Measurements from ENCODE around the gene VEZT.
A peak's percentile ranks its signal among the peaks of the same experiment; 100 is the strongest.

Gene VEZT

DNA sequence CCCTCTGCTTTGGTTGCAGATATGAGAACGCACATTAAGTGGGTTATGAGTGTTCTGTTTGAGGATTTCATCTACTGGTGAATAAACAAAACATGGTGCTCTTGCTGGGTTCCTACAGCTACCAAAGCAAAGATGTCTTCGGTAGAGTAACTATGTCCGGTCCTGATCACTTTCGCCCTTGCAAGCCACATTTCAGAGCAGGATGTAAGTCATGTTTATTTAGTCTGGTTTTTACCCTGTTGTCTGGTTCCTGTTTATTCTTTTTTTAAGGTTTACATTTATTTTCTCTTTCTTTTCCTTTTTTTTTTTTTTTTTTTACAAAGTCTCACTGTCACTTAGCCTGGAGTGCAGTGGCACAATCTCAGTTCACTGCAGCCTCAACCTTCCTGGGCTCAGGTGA lies 99.2 kb downstream of the VEZT start:
- Histone ChIP-seq H3K4me3 (ENCODE audit: low read depth, low read length) (no peak overlapping the region), H3K9ac (no peak overlapping the region), H3K4me1 (no peaks in the 10 kb centered on the region), H3K27ac (no peak overlapping the region), H2AFZ (no peak overlapping the region), H3K36me3 (ENCODE audit: control insufficient read depth, insufficient read depth, low read length) (no peaks in the 10 kb centered on the region), H3K9me3 (ENCODE audit: control insufficient read depth, low read length) (no peaks in the 10 kb centered on the region), H3K4me2 (ENCODE audit: low read length) (no peak overlapping the region), H3K79me2 (no peaks in the 10 kb centered on the region), H3K27me3 (ENCODE audit: control insufficient read depth, insufficient read depth, low read length) (no peaks in the 10 kb centered on the region)
- TF ChIP-seq, protein P1, sequence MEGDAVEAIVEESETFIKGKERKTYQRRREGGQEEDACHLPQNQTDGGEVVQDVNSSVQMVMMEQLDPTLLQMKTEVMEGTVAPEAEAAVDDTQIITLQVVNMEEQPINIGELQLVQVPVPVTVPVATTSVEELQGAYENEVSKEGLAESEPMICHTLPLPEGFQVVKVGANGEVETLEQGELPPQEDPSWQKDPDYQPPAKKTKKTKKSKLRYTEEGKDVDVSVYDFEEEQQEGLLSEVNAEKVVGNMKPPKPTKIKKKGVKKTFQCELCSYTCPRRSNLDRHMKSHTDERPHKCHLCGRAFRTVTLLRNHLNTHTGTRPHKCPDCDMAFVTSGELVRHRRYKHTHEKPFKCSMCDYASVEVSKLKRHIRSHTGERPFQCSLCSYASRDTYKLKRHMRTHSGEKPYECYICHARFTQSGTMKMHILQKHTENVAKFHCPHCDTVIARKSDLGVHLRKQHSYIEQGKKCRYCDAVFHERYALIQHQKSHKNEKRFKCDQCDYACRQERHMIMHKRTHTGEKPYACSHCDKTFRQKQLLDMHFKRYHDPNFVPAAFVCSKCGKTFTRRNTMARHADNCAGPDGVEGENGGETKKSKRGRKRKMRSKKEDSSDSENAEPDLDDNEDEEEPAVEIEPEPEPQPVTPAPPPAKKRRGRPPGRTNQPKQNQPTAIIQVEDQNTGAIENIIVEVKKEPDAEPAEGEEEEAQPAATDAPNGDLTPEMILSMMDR (IDR thresholded peaks at IDR 0.05): no peak

DNA sequence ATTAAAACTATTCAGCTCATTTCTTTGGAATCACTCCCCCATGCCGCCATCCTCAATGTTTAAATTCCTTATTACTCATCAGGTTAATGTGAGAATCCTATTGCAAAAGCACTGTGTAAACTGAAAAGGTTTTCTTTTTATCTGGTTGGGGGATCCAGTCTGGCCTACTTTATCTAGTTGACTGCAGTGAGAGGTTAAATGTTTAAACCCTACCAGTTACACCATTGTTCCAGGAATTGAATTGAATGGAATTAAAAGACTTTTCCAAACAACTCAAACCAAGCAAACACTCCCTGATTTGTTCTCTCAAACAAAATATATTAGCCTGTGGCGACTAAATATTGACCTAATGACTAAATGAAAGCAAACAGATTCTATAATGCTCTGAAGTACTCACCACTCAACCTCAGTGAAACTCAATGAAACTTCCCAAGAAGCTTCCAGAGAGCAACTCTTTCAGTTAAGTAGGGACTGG lies 100.5 kb downstream of the VEZT start:
- H3K9ac ChIP-seq: no peak overlapping the region
- H3K4me1 ChIP-seq: no peaks in the 10 kb centered on the region
- TF ChIP-seq, protein P1 (IDR thresholded peaks at IDR 0.05): no peak
- no peak overlapping the region for H3K4me2 ChIP-seq (ENCODE audit: low read length)
- no peak overlapping the region for H2AFZ ChIP-seq
- H3K36me3 ChIP-seq (ENCODE audit: control insufficient read depth, insufficient read depth, low read length): no peaks in the 10 kb centered on the region
- no peak overlapping the region for H3K27ac ChIP-seq
- no peaks in the 10 kb centered on the region for H3K9me3 ChIP-seq (ENCODE audit: control insufficient read depth, low read length)
- no peaks in the 10 kb centered on the region for H3K79me2 ChIP-seq
- no peak overlapping the region for H3K4me3 ChIP-seq (ENCODE audit: low read depth, low read length)
- no peaks in the 10 kb centered on the region for H3K27me3 ChIP-seq (ENCODE audit: control insufficient read depth, insufficient read depth, low read length)

DNA sequence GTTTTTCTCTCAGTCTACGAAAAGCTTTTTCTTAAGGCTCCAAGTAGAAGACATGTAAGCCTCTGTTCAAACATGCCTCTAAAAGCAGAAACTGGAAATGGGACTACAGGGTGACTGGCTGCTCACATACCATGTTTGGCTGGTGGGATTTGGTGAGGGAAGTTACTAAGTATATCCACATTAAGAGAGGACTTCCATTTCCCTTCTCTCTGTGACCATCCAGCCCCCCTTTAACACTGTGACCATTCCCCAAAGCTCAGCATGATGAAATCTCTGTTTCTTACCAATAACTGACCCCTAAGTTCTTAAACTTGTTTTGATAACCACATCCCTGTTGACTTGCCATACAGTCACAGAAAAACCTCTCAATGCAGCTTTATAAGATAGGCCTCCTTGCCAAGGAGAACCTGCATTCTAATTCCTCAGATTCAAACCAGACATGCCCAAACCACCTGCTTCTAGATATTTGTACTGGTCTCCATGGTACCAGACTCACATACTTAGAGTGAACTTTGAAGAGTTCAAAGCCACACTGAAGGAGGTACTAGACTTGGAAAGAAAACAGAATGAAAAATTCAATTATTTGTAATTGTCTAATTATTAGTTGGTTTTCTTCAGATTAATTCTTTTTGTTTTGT lies 102.2 kb downstream of the VEZT start:
- Histone ChIP-seq H3K27ac (no peak overlapping the region), H3K4me1 (no peaks in the 10 kb centered on the region), H3K9me3 (ENCODE audit: control insufficient read depth, low read length) (no peaks in the 10 kb centered on the region), H3K9ac (no peak overlapping the region), H3K36me3 (ENCODE audit: control insufficient read depth, insufficient read depth, low read length) (no peaks in the 10 kb centered on the region), H3K79me2 (no peaks in the 10 kb centered on the region), H3K4me2 (ENCODE audit: low read length) (no peak overlapping the region), H3K27me3 (ENCODE audit: control insufficient read depth, insufficient read depth, low read length) (no peaks in the 10 kb centered on the region), H2AFZ (no peak overlapping the region), H3K4me3 (ENCODE audit: low read depth, low read length) (no peak overlapping the region)
- TF ChIP-seq, protein P1 (IDR thresholded peaks at IDR 0.05): no peak

DNA sequence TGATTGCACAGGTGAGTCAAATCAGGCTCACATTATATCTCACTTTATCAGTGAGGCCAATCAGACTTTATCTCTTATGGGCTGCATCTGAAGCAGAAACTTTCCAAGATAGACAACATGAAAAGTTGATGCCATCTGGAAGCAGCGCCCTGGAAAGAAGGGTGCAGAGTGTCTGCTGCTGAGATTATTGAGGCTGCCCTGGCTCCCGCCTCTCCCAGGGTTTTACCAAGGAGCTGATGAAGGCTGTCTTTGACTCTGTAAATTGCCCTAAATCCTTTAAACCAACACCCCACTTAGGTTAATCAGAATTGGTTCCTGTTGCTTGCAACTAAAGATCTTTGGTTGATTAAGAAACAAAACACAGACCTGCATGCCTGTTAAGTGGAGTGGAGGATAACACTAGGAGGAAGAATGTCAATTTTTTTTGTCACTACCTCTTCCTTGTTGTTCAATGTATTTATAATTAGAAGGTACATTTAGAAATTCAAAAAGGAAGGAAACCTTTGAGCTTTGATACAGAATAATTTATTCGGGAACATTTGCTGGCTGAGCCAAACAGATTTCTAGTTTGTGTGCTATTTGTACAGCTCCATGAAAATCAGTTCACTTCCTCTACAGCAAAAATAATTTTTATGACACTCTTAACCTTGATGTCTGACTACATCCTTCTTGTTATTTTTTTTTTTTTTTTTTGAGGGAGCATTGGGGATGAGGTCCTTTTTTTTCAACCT lies 104.1 kb downstream of the VEZT start:
- no peaks in the 10 kb centered on the region for H3K9me3 ChIP-seq (ENCODE audit: control insufficient read depth, low read length)
- no peak overlapping the region for H3K9ac ChIP-seq
- no peaks in the 10 kb centered on the region for H3K79me2 ChIP-seq
- no peak overlapping the region for H3K27ac ChIP-seq
- TF ChIP-seq, protein P1 (IDR thresholded peaks at IDR 0.05): no peak
- no peaks in the 10 kb centered on the region for H3K4me1 ChIP-seq
- H3K27me3 ChIP-seq (ENCODE audit: control insufficient read depth, insufficient read depth, low read length): no peaks in the 10 kb centered on the region
- H2AFZ ChIP-seq: peak overlapping the region; percentile 20
- no peak overlapping the region for H3K4me2 ChIP-seq (ENCODE audit: low read length)
- H3K4me3 ChIP-seq (ENCODE audit: low read depth, low read length): no peak overlapping the region
- H3K36me3 ChIP-seq (ENCODE audit: control insufficient read depth, insufficient read depth, low read length): no peaks in the 10 kb centered on the region

Data from parathyroid adenoma (tissue), 2 donors.